K562 (cell line): ENCODE data around the gene SH2D4B. TPM values are rescaled to one million over a fixed set of nuclear protein-coding genes. Genes with fewer than 3 reads are reported as not detected.

ENCODE experiments used
- ATAC-seq: fragments of 200-7000 bp; cut with Tn5 transposase; 3 replicates; pipeline ENCODE4 v1.9.1; 2020; ENCODE audit warnings: moderate library complexity
- BruUV-seq: library from RNA; stranded (reverse); fragments of 400-500 nt; replicated peaks from 2 replicates; lab custom pipeline; 2021; lab: Mats Ljungman, UMichigan
- CTCF ChIA-PET: fragments of 300-600 bp; formaldehyde crosslinking; extraction: SDS; loops from one replicate; lab custom pipeline; 2021; ENCODE audit warnings: low intra/inter-chr PET ratio; lab: Yijun Ruan, JAX
- POLR2A ChIA-PET: fragments of 300-600, 350-650 bp; sonication (Branson Sonifier 250); formaldehyde crosslinking; extraction: SDS; loops from one replicate; lab custom pipeline; 2021; ENCODE audit warnings: antibody characterized with exemption, inconsistent platforms; lab: Yijun Ruan, JAX
- DNase-seq, 4 experiments: peaks; one replicate each; pipeline versions ENCODE4 v3.0.0 to v3.0.0-alpha.2; 2011 to 2018; ENCODE audit warnings: low spot score in 3 of 4, mixed read lengths in 3 of 4; ENCODE audit errors: extremely low read depth in 1 of 4
- FAIRE-seq: peaks from 2 replicates; lab custom pipeline; 2011; peaks lifted over from hg19 to GRCh38; lab: Jason Lieb, UNC
- H2AFZ ChIP-seq: 2 replicates; pipeline ENCODE4 v1.6.0; 2011; ENCODE audit warnings: low read depth, low read length, control low read depth, inconsistent platforms
- H3K27ac ChIP-seq: fragments of 200-600 bp; 3 replicates; pipeline ENCODE4 v1.8.0; 2011; ENCODE audit warnings: low read depth, mild to moderate bottlenecking, control low read depth, inconsistent platforms, low read length, moderate library complexity, mixed read lengths; ENCODE audit errors: extremely low read depth
- H3K27me3 ChIP-seq, 2 experiments: fragments of 300-600 bp in 1 of 2; 2 replicates in 1 of 2; 3 replicates in 1 of 2; pipeline versions ENCODE4 v1.6.0 to v1.8.0; 2011; ENCODE audit warnings: inconsistent platforms in 2 of 2, low read length in 2 of 2, mild to moderate bottlenecking in 1 of 2, mixed read lengths in 1 of 2, moderate library complexity in 1 of 2; ENCODE audit not compliant: control insufficient read depth in 2 of 2, insufficient read depth in 2 of 2
- H3K36me3 ChIP-seq: fragments of 300-600 bp; 3 replicates; pipeline ENCODE4 v1.8.0; 2011; ENCODE audit warnings: mild to moderate bottlenecking, low read length, inconsistent platforms; ENCODE audit not compliant: control insufficient read depth, insufficient read depth
- H3K4me1 ChIP-seq, 2 experiments: fragments of 200-600 bp in 1 of 2; replicated peaks in 1 of 2; 2 replicates in 1 of 2; 3 replicates in 1 of 2; pipeline versions ENCODE4 v1.5.1 to v1.8.0; 2011; ENCODE audit warnings: inconsistent platforms in 2 of 2, low read length in 2 of 2, mild to moderate bottlenecking in 1 of 2, mixed read lengths in 1 of 2, moderate library complexity in 1 of 2; ENCODE audit not compliant: control insufficient read depth in 2 of 2, insufficient read depth in 2 of 2
- H3K4me2 ChIP-seq: 2 replicates; pipeline ENCODE4 v1.6.1; 2011; ENCODE audit warnings: low read length, control low read depth, inconsistent platforms, mixed read lengths; ENCODE audit not compliant: insufficient read depth
- H3K4me3 ChIP-seq: fragments of 200-600 bp; sonication (generic), shearing (Covaris generic); 2 replicates; pipeline ENCODE4 v1.5.1; 2016; ENCODE audit warnings: control low read depth, inconsistent platforms
- H3K79me2 ChIP-seq: fragments of 200-600 bp; 3 replicates; pipeline ENCODE4 v1.8.0; 2011; ENCODE audit warnings: low read length, inconsistent platforms; ENCODE audit not compliant: control insufficient read depth, insufficient read depth
- H3K9ac ChIP-seq, 2 experiments: 2 replicates each; pipeline versions ENCODE4 v1.6.0 to v1.6.1; 2011; ENCODE audit warnings: low read depth in 2 of 2, low read length in 2 of 2, control low read depth in 1 of 2, inconsistent platforms in 1 of 2, mild to moderate bottlenecking in 1 of 2, mixed read lengths in 1 of 2; ENCODE audit not compliant: insufficient read depth in 1 of 2
- H3K9me1 ChIP-seq: one replicate; pipeline ENCODE4 v1.6.0; 2011; ENCODE audit warnings: inconsistent platforms, mild to moderate bottlenecking, low read length, moderate library complexity; ENCODE audit not compliant: control insufficient read depth, insufficient read depth
- H3K9me3 ChIP-seq: replicated peaks from 2 replicates; pipeline ENCODE4 v1.5.1; 2011; ENCODE audit warnings: low read depth, low read length, inconsistent platforms; ENCODE audit not compliant: control insufficient read depth, insufficient read depth
- H4K20me1 ChIP-seq: replicated peaks from 2 replicates; pipeline ENCODE4 v1.6.1; 2011; ENCODE audit warnings: low read length, inconsistent platforms, mixed read lengths; ENCODE audit not compliant: control insufficient read depth, insufficient read depth
- CREBBP ChIP-seq: IDR thresholded peaks from one replicate; pipeline ENCODE4 v1.6.1; 2012; ENCODE audit warnings: low read depth, mild to moderate bottlenecking, control low read depth, inconsistent platforms, low read length
- ELF2 ChIP-seq: fragments of 250-450 bp; sonication (Bioruptor Pico); IDR thresholded peaks from 2 replicates; pipeline ENCODE4 v1.5.0; 2021; ENCODE audit warnings: mild to moderate bottlenecking
- FOXJ2 ChIP-seq: fragments of 200-800 bp; sonication (Bioruptor generic); IDR thresholded peaks from 2 replicates; pipeline ENCODE4 v1.6.1; 2016; ENCODE audit warnings: missing genetic modification characterization, missing compliant biosample characterization
- HDGF ChIP-seq: fragments of 450-650 bp; IDR thresholded peaks from 2 replicates; pipeline ENCODE4 v1.6.1; 2016
- HLTF ChIP-seq: fragments of 450-650 bp; IDR thresholded peaks from 2 replicates; pipeline ENCODE4 v1.6.1; 2016
- HNRNPK ChIP-seq: fragments of 200-400 bp; formaldehyde crosslinking; IDR thresholded peaks from one replicate; pipeline ENCODE4 v1.6.1; 2018; ENCODE audit warnings: mild to moderate bottlenecking, low read depth, low read length; ENCODE audit not compliant: poor library complexity, severe bottlenecking
- HOXB6 ChIP-seq: fragments of 250-450 bp; sonication (Bioruptor Pico); IDR thresholded peaks from 2 replicates; pipeline ENCODE4 v1.5.1; 2022; ENCODE audit warnings: mild to moderate bottlenecking, borderline replicate concordance
- JUNB ChIP-seq: fragments of 450-650 bp; formaldehyde crosslinking; conservative IDR thresholded peaks from 2 replicates; pipeline ENCODE4 v1.4.0; 2020; ENCODE audit warnings: mild to moderate bottlenecking
- MCM7 ChIP-seq, 2 experiments: fragments of 450-650 bp; IDR thresholded peaks; 2 replicates each; pipeline ENCODE4 v1.6.1; 2016 to 2018
- POU5F1 ChIP-seq: fragments of 150-350 bp; IDR thresholded peaks from 2 replicates; pipeline ENCODE4 v1.6.1; 2014; ENCODE audit warnings: borderline replicate concordance, low read length, low read depth, mild to moderate bottlenecking; ENCODE audit not compliant: partially characterized antibody
- RBFOX2 ChIP-seq: fragments of 200-400 bp; formaldehyde crosslinking; IDR thresholded peaks from 2 replicates; pipeline ENCODE4 v1.6.1; 2017; ENCODE audit warnings: low read depth, mild to moderate bottlenecking, low read length, moderate library complexity
- SNRNP70 ChIP-seq: fragments of 200-400 bp; formaldehyde crosslinking; optimal IDR thresholded peaks from 2 replicates; pipeline ENCODE3; 2017; ENCODE audit warnings: low read depth, low read length
- TCFL5 ChIP-seq: fragments of 250-450 bp; sonication (Bioruptor Pico); conservative IDR thresholded peaks from 2 replicates; pipeline ENCODE4 v1.6.1; 2021; ENCODE audit warnings: mild to moderate bottlenecking, moderate library complexity, matching md5 sums
- ZNF253 ChIP-seq: fragments of 250-450 bp; sonication (Bioruptor Pico); conservative IDR thresholded peaks from 2 replicates; pipeline ENCODE4 v1.6.1; 2021; ENCODE audit warnings: mild to moderate bottlenecking
- ZNF41 ChIP-seq: fragments of 250-450 bp; sonication (Bioruptor Pico); conservative IDR thresholded peaks from 2 replicates; pipeline ENCODE4 v1.4.0; 2020; ENCODE audit warnings: mild to moderate bottlenecking
- WGBS: fragments of 100-300 bp; shearing (Covaris generic); methylation state at CpG from one replicate; pipeline ENCODE4 v1.1.6; 2016; ENCODE audit warnings: low coverage, mixed read lengths; ENCODE audit not compliant: insufficient coverage; ENCODE audit errors: missing lambda C conversion rate; 5-methylcytosine and 5-hydroxymethylcytosine counted together
- in situ Hi-C: fragments of 300-500 bp; cut with MboI; formaldehyde crosslinking; loops from 4 replicates; pipeline ENCODE4 v1.15.0; 2018; ENCODE audit warnings: inconsistent platforms, mixed read lengths
- intact Hi-C: fragments of 100-400 bp; cut with micrococcal nuclease; formaldehyde crosslinking; loops from 2 replicates; pipeline ENCODE4 v1.14.2; 2022
- polyA plus RNA-seq, 8 experiments: library from polyadenylated mRNA; depleted of rRNA in 4 of 8; stranded (reverse) in 5 of 8; unstranded in 3 of 8; fragments of >200 nt; fragmentation: Nextera tagmentation in 2 of 8; fragmentation: Illumina TruSeq in 1 of 8; extraction: Ambion mirVana in 2 of 8; extraction: Trizol in 1 of 8; gene quantifications; 2 replicates each; pipeline versions ENCODE4 v1.2.1 to v1.2.3, GENCODE V29; 2011 to 2014; ENCODE audit warnings: inconsistent platforms in 1 of 8, missing spikeins in 1 of 8
- total RNA-seq, 7 experiments: library from RNA; depleted of rRNA in 6 of 7; stranded (reverse); fragments of >200 nt in 6 of 7; fragmentation: Illumina TruSeq in 2 of 7; extraction: Trizol in 2 of 7; gene quantifications; 2 replicates each; pipeline versions ENCODE4 v1.2.1 to v1.2.3, GENCODE V29; 2011 to 2021; ENCODE audit warnings: low replicate concordance in 1 of 7
- TF ChIP-seq, protein P1 (sequence below): fragments of 250-450 bp; sonication (Bioruptor Pico); IDR thresholded peaks from 2 replicates; pipeline ENCODE4 v1.4.0; 2020; ENCODE audit warnings: mild to moderate bottlenecking, moderate library complexity
- TF ChIP-seq, protein P2 (sequence below): IDR thresholded peaks from 3 replicates; pipeline ENCODE4 v1.6.1; 2011; ENCODE audit warnings: borderline replicate concordance, mild to moderate bottlenecking, moderate library complexity; ENCODE audit not compliant: insufficient read length; ENCODE audit errors: extremely low read depth

The SH2D4B gene
- total and polyA plus RNA-seq, 9 of the 15 experiments (the other 6 are each of a cell fraction or from before 2014, with no cell fraction given): 0.03 to 0.14 (median 0.04) TPM; not detected in 4

DNA sequence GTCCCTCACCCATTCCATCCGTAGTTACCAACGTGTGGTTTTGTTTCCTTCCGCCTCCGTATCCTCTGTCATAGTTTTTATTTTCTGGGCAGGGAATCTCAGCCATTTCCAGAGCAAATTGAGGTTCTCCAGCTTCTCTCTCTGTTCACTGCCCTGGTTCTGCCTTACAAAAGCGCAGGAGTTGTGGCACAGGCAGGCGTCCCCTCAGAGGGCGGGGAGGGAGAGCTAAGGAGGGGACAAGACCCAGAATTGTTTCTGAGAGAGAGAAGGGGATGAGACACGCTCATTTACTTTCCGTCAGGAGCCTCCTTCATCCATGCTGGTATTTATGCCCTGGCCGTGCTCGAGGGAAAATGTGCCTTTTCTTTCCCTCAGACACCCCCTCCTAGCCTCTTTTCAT lies 71.0 kb downstream of the SH2D4B start:
- Histone ChIP-seq H3K9me3 (no peaks in the 10 kb centered on the region), H3K27me3 (peaks cover 16 to 40% of the 10 kb centered on the region in 2 experiments; a peak in 4 of 5 replicates), H3K79me2 (no peaks in the 10 kb centered on the region), H2AFZ (no peak overlapping the region), H3K4me1 (no peaks in the 10 kb centered on the region; a peak in 1 of 5 replicates), H3K4me3 (no peak overlapping the region), H3K27ac (no peak overlapping the region), H3K9ac (no peak overlapping the region), H3K4me2 (no peak overlapping the region), H3K9me1 (no peaks in the 10 kb centered on the region), H3K36me3 (no peaks in the 10 kb centered on the region), H4K20me1 (0 out of 2 replicates have a peak, but pooled peaks cover 3% of the 10 kb centered on the region)
- ChIA-PET POLR2A (no interaction called here), CTCF (no interaction called here)
- DNase-seq (no peak), ATAC-seq (no peak), FAIRE-seq (no peak)
- 2% methylated on average over 11 of the region's 11 CpGs for WGBS
- in situ Hi-C loops (no loop called here), intact Hi-C loops (no loop called here)
- no TSS peak for BruUV-seq
- no peak for TF ChIP-seq RBFOX2
- TF ChIP-seq, protein P1, sequence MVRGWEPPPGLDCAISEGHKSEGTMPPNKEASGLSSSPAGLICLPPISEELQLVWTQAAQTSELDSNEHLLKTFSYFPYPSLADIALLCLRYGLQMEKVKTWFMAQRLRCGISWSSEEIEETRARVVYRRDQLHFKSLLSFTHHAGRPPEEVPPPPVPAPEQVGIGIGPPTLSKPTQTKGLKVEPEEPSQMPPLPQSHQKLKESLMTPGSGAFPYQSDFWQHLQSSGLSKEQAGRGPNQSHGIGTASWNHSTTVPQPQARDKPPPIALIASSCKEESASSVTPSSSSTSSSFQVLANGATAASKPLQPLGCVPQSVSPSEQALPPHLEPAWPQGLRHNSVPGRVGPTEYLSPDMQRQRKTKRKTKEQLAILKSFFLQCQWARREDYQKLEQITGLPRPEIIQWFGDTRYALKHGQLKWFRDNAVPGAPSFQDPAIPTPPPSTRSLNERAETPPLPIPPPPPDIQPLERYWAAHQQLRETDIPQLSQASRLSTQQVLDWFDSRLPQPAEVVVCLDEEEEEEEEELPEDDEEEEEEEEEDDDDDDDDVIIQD: no peak
- TF ChIP-seq SNRNP70: no peak
- no peak for TF ChIP-seq POU5F1
- no peak for TF ChIP-seq HDGF
- no peak for TF ChIP-seq HOXB6 (CRISPR knock-in tag)
- TF ChIP-seq JUNB (CRISPR knock-in tag): no peak
- no peak for TF ChIP-seq HNRNPK
- TF ChIP-seq MCM7 (IDR thresholded peaks at IDR 0.05): no peak
- no peak for TF ChIP-seq HLTF
- no peak for TF ChIP-seq TCFL5 (CRISPR knock-in tag)
- TF ChIP-seq CREBBP: no peak
- no peak for TF ChIP-seq ZNF253
- no peak for TF ChIP-seq ELF2
- TF ChIP-seq FOXJ2 (tag): no peak
- TF ChIP-seq ZNF41 (CRISPR knock-in tag): no peak
- TF ChIP-seq, protein P2, sequence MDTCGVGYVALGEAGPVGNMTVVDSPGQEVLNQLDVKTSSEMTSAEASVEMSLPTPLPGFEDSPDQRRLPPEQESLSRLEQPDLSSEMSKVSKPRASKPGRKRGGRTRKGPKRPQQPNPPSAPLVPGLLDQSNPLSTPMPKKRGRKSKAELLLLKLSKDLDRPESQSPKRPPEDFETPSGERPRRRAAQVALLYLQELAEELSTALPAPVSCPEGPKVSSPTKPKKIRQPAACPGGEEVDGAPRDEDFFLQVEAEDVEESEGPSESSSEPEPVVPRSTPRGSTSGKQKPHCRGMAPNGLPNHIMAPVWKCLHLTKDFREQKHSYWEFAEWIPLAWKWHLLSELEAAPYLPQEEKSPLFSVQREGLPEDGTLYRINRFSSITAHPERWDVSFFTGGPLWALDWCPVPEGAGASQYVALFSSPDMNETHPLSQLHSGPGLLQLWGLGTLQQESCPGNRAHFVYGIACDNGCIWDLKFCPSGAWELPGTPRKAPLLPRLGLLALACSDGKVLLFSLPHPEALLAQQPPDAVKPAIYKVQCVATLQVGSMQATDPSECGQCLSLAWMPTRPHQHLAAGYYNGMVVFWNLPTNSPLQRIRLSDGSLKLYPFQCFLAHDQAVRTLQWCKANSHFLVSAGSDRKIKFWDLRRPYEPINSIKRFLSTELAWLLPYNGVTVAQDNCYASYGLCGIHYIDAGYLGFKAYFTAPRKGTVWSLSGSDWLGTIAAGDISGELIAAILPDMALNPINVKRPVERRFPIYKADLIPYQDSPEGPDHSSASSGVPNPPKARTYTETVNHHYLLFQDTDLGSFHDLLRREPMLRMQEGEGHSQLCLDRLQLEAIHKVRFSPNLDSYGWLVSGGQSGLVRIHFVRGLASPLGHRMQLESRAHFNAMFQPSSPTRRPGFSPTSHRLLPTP: no peak
